Measurements from ENCODE around the gene ZNF222. TPM values are rescaled to one million over a fixed set of nuclear protein-coding genes. Genes with fewer than 3 reads are reported as not detected.

ZNF222 gene
- polyA plus RNA-seq, 6 donors from 2014 or later: 3.6 to 5.3 (median 4.6) TPM

DNA sequence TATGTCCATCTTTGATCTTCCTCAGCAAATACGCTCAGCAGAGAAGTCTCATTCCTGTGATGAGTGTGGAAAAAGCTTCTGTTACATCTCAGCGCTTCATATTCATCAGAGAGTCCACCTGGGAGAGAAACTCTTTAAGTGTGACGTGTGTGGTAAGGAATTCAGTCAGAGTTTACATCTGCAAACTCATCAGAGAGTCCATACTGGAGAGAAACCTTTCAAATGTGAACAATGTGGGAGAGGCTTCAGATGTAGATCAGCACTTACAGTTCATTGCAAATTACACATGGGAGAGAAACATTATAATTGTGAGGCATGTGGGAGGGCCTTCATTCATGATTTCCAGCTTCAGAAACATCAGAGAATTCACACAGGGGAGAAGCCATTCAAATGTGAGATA, 41.1 kb downstream of the ZNF222 start:
- Mint-ChIP-seq H3K4me3 (no peak overlapping the region), H3K4me1 (peaks cover under 1 to 5% (median 5%) of the 10 kb centered on the region in 3 donors), H3K9me3 (peaks cover 21 to 73% (median 49%) of the 10 kb centered on the region in 7 donors), H3K36me3 (peaks cover 60 to 63% of the 10 kb centered on the region in 2 donors), H3K27me3 (peaks cover 0 to 4% (median 0%) of the 10 kb centered on the region in 3 donors), H3K27ac (no peak overlapping the region)
- ATAC-seq (ENCODE audit: low read depth in 2 of 2) (no peak), DNase-seq (no peak)

DNA sequence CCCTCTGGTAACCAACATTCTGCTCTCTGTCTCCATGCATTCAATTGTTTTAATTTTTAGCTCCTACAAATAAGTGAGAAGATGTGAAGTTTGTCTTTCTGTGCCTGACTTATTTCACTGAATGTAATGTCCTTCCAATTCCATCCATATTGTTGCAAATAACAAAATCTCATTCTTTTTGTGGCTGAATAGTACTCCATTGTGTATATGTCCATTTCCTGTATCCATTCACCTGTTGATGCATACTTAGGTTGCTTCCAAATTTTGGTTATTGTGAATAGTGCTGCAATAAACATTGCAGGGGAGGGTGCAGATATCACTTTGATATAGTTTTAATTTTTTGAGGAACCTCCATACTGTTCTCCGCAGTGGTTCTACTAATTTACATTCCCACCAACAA, 44.2 kb downstream of the ZNF222 start:
- Mint-ChIP-seq H3K4me1 (peaks cover 13 to 25% (median 25%) of the 10 kb centered on the region in 3 donors), H3K27me3 (peaks cover 0 to 4% (median 0%) of the 10 kb centered on the region in 3 donors), H3K27ac (no peak overlapping the region), H3K9me3 (peaks cover 23 to 64% (median 49%) of the 10 kb centered on the region in 7 donors), H3K36me3 (peaks cover 36 to 48% of the 10 kb centered on the region in 2 donors), H3K4me3 (peak overlapping the region in 1 of 8 donors; percentile 1)
- no peak for ATAC-seq (ENCODE audit: low read depth in 2 of 2)
- no peak for DNase-seq

DNA sequence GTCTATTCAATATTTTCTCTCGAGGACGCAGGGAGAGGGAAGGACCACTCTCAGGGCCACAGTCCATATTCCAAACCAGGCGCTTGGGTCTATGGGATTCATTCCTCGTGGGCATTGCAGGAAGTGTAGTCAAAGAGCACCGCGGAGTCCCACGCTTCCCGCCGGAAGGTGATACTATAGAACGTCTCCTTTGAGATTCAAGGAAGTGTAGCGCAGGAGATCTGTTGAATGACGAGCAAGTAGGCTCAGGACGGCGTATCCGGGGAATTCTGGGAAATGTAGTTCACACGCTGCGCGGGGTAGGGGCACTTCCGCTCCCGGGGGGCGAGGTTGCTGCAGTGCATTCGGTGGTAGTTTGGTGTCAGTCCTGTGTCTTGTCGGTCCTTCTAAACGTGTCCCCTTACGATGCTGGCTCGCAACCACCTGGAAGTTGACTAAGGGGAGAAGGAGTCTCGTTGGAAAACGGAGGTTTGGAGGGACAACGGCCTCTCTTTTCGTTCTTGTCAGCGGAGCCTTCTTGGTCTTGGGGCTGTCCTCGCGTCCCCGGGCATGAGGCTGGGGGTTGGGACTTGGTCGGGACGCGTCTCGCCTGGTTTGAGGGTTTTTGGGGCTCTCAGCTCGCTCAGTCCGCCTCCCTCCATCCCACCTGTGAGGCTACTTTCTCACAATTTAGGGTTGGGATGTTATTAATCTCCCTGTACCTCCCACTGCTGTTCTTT, 46.8 kb downstream of the ZNF222 start, which contains the start of gene ZNF284:
TSS of gene ZNF284 (plus strand) at position 336 of the 719 bp plus-strand sequence. CDS start 4,231 bp downstream, outside the sequence.
- Mint-ChIP-seq H3K27me3 (peaks cover 0 to 4% (median 0%) of the 10 kb centered on the region in 3 donors), H3K4me3 (peak within 1 kb of the TSS; percentile 87 to 98 (median 93)), H3K27ac (peak within 1 kb of the TSS; percentile 36 to 94 (median 72)), H3K9me3 (peaks cover 13 to 42% (median 33%) of the 10 kb centered on the region in 7 donors), H3K36me3 (peaks cover 29 to 31% of the 10 kb centered on the region in 2 donors), H3K4me1 (peaks cover 13 to 25% (median 25%) of the 10 kb centered on the region in 3 donors)
- peak; percentile 84 for DNase-seq
- peak; percentile 99 to 100 for ATAC-seq (ENCODE audit: low read depth in 2 of 2)

DNA sequence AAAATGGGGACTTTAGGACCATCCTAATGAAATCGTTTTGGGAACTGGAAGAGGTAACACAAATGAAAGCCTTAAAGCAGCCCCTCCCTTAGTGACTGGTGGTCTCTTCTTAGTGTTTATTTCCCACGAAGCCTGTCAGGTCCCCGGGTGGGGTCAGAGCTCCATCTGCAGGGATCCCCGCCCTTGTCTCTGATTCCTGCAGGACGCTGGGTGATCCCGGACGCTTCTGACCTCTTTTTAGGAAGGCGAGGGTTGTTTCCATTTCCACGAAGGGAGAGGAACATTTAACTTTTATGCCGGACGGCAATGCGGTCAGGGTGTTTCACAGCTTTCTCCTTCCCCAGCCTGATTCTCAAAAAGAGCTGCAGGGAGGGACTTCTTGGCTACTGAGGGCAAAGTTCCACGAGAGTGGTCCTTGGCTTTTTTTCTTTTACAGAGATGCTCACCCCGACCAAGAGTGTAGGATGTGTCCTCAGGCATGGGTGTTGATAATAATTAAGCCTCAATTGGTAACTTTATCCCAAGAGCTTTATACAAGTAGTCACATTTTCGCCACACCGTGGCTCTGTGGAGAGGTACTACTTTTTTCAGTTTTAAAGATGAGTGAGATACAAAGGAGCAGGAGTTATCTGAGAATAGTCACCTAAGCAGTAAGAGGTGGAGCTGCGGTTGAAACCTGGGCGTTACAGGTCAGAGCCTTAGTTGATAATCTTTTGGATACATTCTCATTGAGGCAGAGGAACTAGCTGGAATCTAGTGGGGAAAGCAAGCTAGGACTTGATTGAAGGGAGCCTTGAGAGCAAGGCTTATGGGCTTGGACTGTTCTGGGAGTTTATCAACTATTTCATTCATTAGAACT, 47.6 kb downstream of the ZNF222 start:
- ATAC-seq (ENCODE audit: low read depth in 2 of 2) (no peak), DNase-seq (no peak)
- peak overlapping the region; percentile 87 to 98 (median 93) for H3K4me3 Mint-ChIP-seq
- H3K27me3 Mint-ChIP-seq: peaks cover 0 to 4% (median 0%) of the 10 kb centered on the region in 3 donors
- H3K9me3 Mint-ChIP-seq: peaks cover 11 to 34% (median 28%) of the 10 kb centered on the region in 7 donors
- H3K36me3 Mint-ChIP-seq: peaks cover 24 to 26% of the 10 kb centered on the region in 2 donors
- peak overlapping the region in 2 of 6 donors; percentile 18 to 55 for H3K27ac Mint-ChIP-seq
- H3K4me1 Mint-ChIP-seq: peaks cover 13 to 25% (median 25%) of the 10 kb centered on the region in 3 donors

DNA sequence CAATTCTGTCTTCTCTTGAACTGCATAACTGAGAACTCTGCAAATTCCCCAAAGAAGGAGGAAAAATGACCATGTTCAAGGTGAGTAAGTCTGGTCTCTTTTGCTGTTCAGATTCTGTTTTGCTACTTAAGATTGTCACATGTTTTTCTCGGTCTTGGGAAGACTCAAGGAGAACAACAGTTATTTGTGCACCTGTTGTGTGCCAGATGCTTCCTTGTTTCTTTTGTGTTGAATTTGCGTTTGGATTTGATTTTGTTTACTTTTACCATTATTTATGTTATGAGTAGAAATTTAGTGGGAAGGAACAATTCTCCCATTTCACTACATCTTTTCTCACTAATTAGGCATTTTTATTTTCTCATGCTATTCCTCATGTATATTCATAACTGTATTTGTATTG, 51.1 kb downstream of the ZNF222 start:
- H3K36me3 Mint-ChIP-seq: peaks cover 10 to 23% of the 10 kb centered on the region in 2 donors
- DNase-seq (no peak), ATAC-seq (ENCODE audit: low read depth in 2 of 2) (no peak)
- peaks cover 3 to 10% (median 5%) of the 10 kb centered on the region in 7 donors for H3K9me3 Mint-ChIP-seq
- H3K27me3 Mint-ChIP-seq: no peaks in the 10 kb centered on the region
- peaks cover 12 to 20% (median 19%) of the 10 kb centered on the region in 3 donors for H3K4me1 Mint-ChIP-seq
- H3K4me3 Mint-ChIP-seq: no peak overlapping the region
- H3K27ac Mint-ChIP-seq: no peak overlapping the region

Other genes starting within 250 kb of the ZNF222 start
- 10 to 100 TPM in 4 of 6 donors, 1 to 10 TPM in 2; 9.7 to 17.2 (median 10.3) TPM for gene KCNN4, start 244.4 kb upstream of the ZNF222 start, polyA plus RNA-seq (ENCODE audit: low read depth in 6 of 6)
- under 1 TPM in 2 of 6 donors, not detected in 4; 0.28 to 0.65 TPM for gene LYPD5, start 222.9 kb upstream of the ZNF222 start, polyA plus RNA-seq (ENCODE audit: low read depth in 6 of 6)
- 1 to 10 TPM in 5 of 6 donors, not detected in 1; 2.0 to 6.4 (median 5.5) TPM for gene ZNF283, start 198.1 kb upstream of the ZNF222 start, polyA plus RNA-seq (ENCODE audit: low read depth in 6 of 6)
- 10 to 100 TPM in 1 of 6 donors, 1 to 10 TPM in 5; 3.1 to 11.3 (median 6.6) TPM for gene ZNF404, start 141.4 kb upstream of the ZNF222 start, polyA plus RNA-seq (ENCODE audit: low read depth in 6 of 6)
- 10 to 100 TPM in 5 of 6 donors, 1 to 10 TPM in 1; 5.2 to 26.1 (median 15.1) TPM for gene ZNF45, start 90.1 kb upstream of the ZNF222 start, polyA plus RNA-seq (ENCODE audit: low read depth in 6 of 6)
- gene ZNF221, start 74.2 kb upstream of the ZNF222 start, polyA plus RNA-seq (ENCODE audit: low read depth in 6 of 6): 1 to 10 TPM in 2 of 6 donors, under 1 TPM in 3, not detected in 1; 0.41 to 4.6 (median 0.97) TPM
- 1 to 10 TPM in 5 of 6 donors, not detected in 1; 1.9 to 4.4 (median 3.2) TPM for gene ZNF155, start 41.2 kb upstream of the ZNF222 start, polyA plus RNA-seq (ENCODE audit: low read depth in 6 of 6)
- gene ZNF230, start 22.4 kb upstream of the ZNF222 start, polyA plus RNA-seq (ENCODE audit: low read depth in 6 of 6): 1 to 10 TPM; 1.9 to 8.8 (median 3.9) TPM
- 1 to 10 TPM in 5 of 6 donors, not detected in 1; 1.9 to 3.3 (median 2.9) TPM for gene ZNF223, start 26.7 kb downstream of the ZNF222 start, polyA plus RNA-seq (ENCODE audit: low read depth in 6 of 6)
- 1 to 10 TPM in 3 of 6 donors, under 1 TPM in 3; 0.09 to 1.2 (median 0.95) TPM for gene ZNF284, start 46.8 kb downstream of the ZNF222 start, polyA plus RNA-seq (ENCODE audit: low read depth in 6 of 6)
- 10 to 100 TPM in 4 of 6 donors, 1 to 10 TPM in 2; 7.5 to 20.7 (median 12.5) TPM for gene ZNF224, start 69.0 kb downstream of the ZNF222 start, polyA plus RNA-seq (ENCODE audit: low read depth in 6 of 6)
- gene ZNF225, start 88.0 kb downstream of the ZNF222 start, polyA plus RNA-seq (ENCODE audit: low read depth in 6 of 6): 1 to 10 TPM; 2.2 to 6.4 (median 3.3) TPM
- 1 to 10 TPM; 1.1 to 8.2 (median 4.9) TPM for gene ZNF234, start 116.2 kb downstream of the ZNF222 start, polyA plus RNA-seq (ENCODE audit: low read depth in 6 of 6)
- gene ZNF226, start 139.7 kb downstream of the ZNF222 start, polyA plus RNA-seq (ENCODE audit: low read depth in 6 of 6): 10 to 100 TPM; 26.0 to 38.5 (median 30.8) TPM
- gene ZNF227, start 187.2 kb downstream of the ZNF222 start, polyA plus RNA-seq (ENCODE audit: low read depth in 6 of 6): 10 to 100 TPM; 13.7 to 27.9 (median 16.2) TPM
- 1 to 10 TPM in 4 of 6 donors, under 1 TPM in 1, not detected in 1; 0.92 to 2.9 (median 2.7) TPM for gene ZNF233, start 234.5 kb downstream of the ZNF222 start, polyA plus RNA-seq (ENCODE audit: low read depth in 6 of 6)